ENCODE results near the gene TLL1.

TLL1 gene

GRCh38 chr4:166075599-166075998 lies 202.6 kb downstream of the TLL1 start:
- Histone ChIP-seq H3K27ac (ENCODE audit: low read depth, low read length, poor library complexity, severe bottlenecking) (no peak overlapping the region), H3K9me2 (ENCODE audit: low read depth, low read length) (no peaks in the 10 kb centered on the region), H2AFZ (ENCODE audit: low read length) (no peak overlapping the region), H3F3A (ENCODE audit: insufficient read depth, low read length) (no peaks in the 10 kb centered on the region), H3K9ac (ENCODE audit: low read length) (no peak overlapping the region), H3K4me2 (ENCODE audit: low read length) (no peak overlapping the region), H3K9me3 (ENCODE audit: low read length) (no peaks in the 10 kb centered on the region), H3K4me1 (ENCODE audit: insufficient read depth, low read length, severe bottlenecking) (no peaks in the 10 kb centered on the region), H3K36me3 (ENCODE audit: insufficient read depth, low read length) (no peaks in the 10 kb centered on the region), H4K20me1 (ENCODE audit: insufficient read depth, low read length) (no peaks in the 10 kb centered on the region), H3K4me3 (ENCODE audit: low read depth, low read length, poor library complexity, severe bottlenecking) (no peak overlapping the region), H3K27me3 (ENCODE audit: insufficient read depth, low read length) (no peaks in the 10 kb centered on the region), H3K79me2 (ENCODE audit: insufficient read depth, low read length) (no peaks in the 10 kb centered on the region)
- no peak for TF ChIP-seq EZH2 (IDR thresholded peaks at IDR 0.05; ENCODE audit: borderline replicate concordance, low read length)
- TF ChIP-seq, protein P1, sequence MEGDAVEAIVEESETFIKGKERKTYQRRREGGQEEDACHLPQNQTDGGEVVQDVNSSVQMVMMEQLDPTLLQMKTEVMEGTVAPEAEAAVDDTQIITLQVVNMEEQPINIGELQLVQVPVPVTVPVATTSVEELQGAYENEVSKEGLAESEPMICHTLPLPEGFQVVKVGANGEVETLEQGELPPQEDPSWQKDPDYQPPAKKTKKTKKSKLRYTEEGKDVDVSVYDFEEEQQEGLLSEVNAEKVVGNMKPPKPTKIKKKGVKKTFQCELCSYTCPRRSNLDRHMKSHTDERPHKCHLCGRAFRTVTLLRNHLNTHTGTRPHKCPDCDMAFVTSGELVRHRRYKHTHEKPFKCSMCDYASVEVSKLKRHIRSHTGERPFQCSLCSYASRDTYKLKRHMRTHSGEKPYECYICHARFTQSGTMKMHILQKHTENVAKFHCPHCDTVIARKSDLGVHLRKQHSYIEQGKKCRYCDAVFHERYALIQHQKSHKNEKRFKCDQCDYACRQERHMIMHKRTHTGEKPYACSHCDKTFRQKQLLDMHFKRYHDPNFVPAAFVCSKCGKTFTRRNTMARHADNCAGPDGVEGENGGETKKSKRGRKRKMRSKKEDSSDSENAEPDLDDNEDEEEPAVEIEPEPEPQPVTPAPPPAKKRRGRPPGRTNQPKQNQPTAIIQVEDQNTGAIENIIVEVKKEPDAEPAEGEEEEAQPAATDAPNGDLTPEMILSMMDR (IDR thresholded peaks at IDR 0.05; ENCODE audit: low read length) = no peak

GRCh38 chr4:166077782-166078181 lies 204.7 kb downstream of the TLL1 start:
- Histone ChIP-seq H3K27me3 (ENCODE audit: insufficient read depth, low read length) (no peaks in the 10 kb centered on the region), H3K9me2 (ENCODE audit: low read depth, low read length) (no peaks in the 10 kb centered on the region), H3F3A (ENCODE audit: insufficient read depth, low read length) (no peaks in the 10 kb centered on the region), H3K79me2 (ENCODE audit: insufficient read depth, low read length) (no peaks in the 10 kb centered on the region), H3K36me3 (ENCODE audit: insufficient read depth, low read length) (no peaks in the 10 kb centered on the region), H3K4me1 (ENCODE audit: insufficient read depth, low read length, severe bottlenecking) (no peaks in the 10 kb centered on the region), H3K9me3 (ENCODE audit: low read length) (no peaks in the 10 kb centered on the region), H3K4me2 (ENCODE audit: low read length) (no peak overlapping the region), H4K20me1 (ENCODE audit: insufficient read depth, low read length) (no peaks in the 10 kb centered on the region), H3K27ac (ENCODE audit: low read depth, low read length, poor library complexity, severe bottlenecking) (no peak overlapping the region), H3K9ac (ENCODE audit: low read length) (no peak overlapping the region), H2AFZ (ENCODE audit: low read length) (no peak overlapping the region), H3K4me3 (ENCODE audit: low read depth, low read length, poor library complexity, severe bottlenecking) (no peak overlapping the region)
- TF ChIP-seq EZH2 (IDR thresholded peaks at IDR 0.05; ENCODE audit: borderline replicate concordance, low read length) = no peak
- TF ChIP-seq, protein P1 (IDR thresholded peaks at IDR 0.05; ENCODE audit: low read length) = no peak

DNA sequence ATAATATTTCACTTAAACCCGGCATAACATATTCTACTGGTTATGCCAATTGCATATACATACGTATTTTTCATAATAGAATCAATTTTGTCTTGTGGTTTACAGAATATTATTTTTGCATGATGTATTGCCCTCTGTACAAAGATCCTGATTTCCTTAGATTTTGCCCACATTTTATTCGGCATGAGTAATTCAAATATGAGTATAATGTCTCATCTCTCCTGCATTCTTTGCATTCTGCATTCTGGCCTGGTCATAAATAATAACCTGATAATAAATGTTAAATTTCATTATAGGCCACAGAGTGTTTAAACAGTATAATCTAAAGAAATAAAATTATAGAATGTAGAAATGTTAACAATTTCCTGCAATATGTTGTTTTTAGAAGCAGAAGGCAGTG lies 205.3 kb downstream of the TLL1 start:
- no peak overlapping the region for H3K4me2 ChIP-seq (ENCODE audit: low read length)
- H4K20me1 ChIP-seq (ENCODE audit: insufficient read depth, low read length) = no peaks in the 10 kb centered on the region
- H3F3A ChIP-seq (ENCODE audit: insufficient read depth, low read length) = no peaks in the 10 kb centered on the region
- no peak overlapping the region for H3K9ac ChIP-seq (ENCODE audit: low read length)
- TF ChIP-seq, protein P1 (IDR thresholded peaks at IDR 0.05; ENCODE audit: low read length) = no peak
- no peak for TF ChIP-seq EZH2 (IDR thresholded peaks at IDR 0.05; ENCODE audit: borderline replicate concordance, low read length)
- H3K36me3 ChIP-seq (ENCODE audit: insufficient read depth, low read length) = no peaks in the 10 kb centered on the region
- H3K9me3 ChIP-seq (ENCODE audit: low read length) = no peaks in the 10 kb centered on the region
- no peak overlapping the region for H3K27ac ChIP-seq (ENCODE audit: low read depth, low read length, poor library complexity, severe bottlenecking)
- H3K79me2 ChIP-seq (ENCODE audit: insufficient read depth, low read length) = no peaks in the 10 kb centered on the region
- no peak overlapping the region for H3K4me3 ChIP-seq (ENCODE audit: low read depth, low read length, poor library complexity, severe bottlenecking)
- H3K27me3 ChIP-seq (ENCODE audit: insufficient read depth, low read length) = no peaks in the 10 kb centered on the region
- H3K9me2 ChIP-seq (ENCODE audit: low read depth, low read length) = no peaks in the 10 kb centered on the region
- H3K4me1 ChIP-seq (ENCODE audit: insufficient read depth, low read length, severe bottlenecking) = no peaks in the 10 kb centered on the region
- no peak overlapping the region for H2AFZ ChIP-seq (ENCODE audit: low read length)
